Pons (tissue), 1 donor: ENCODE data around the gene WDHD1.
"Not testable (repeated sequence)": the region's sequence is repeated elsewhere in the genome, so short reads cannot be mapped to it uniquely, and the experiment has no call there.

Experiments
- DNase-seq: peaks from one replicate; pipeline ENCODE4 v3.0.0-alpha.2; 2016; ENCODE audit warnings: low spot score

WDHD1 gene

DNA sequence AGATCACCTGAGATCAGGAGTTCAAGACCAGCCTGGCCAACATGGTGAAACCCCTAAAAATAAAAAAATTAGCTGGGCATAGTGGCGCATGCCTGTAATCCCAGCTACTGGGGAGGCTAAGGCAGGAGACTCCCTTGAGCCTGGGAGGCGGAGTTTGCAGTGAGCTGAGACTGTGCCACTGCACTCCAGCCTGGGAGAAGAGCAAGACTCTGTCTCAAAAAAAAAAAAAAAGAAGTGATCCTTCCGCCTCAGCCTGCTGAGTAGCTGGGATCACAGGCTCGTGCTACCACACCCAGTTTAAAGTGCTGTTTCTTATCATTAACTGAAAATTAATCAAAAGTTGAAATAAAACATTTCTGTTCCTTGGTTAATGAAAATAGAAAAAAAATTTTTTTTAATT is 117.9 kb downstream of the WDHD1 start:
- not testable (repeated sequence) for DNase-seq

DNA sequence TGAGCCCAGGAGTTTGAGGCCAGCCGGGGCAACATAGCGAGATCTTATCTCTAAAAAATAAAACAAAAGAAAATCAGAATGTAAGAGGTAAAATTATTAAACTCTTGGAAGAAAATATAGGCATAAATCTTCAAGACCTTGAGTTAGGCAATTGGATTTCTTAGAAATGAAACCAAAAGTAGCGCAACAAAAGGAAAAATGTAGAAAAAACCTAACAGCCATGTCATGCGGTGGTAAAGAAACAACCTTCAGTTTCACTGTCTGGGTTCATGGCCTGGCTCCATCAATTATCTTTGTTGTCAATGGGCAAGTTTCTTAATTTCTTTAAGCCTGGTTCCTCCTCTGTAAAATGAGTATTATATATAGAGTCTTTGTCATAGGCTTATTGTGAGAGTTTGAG is 118.7 kb downstream of the WDHD1 start:
- no peak for DNase-seq

GRCh38 chr14:54906075-54906474 is 120.8 kb downstream of the WDHD1 start:
- no peak for DNase-seq

DNA sequence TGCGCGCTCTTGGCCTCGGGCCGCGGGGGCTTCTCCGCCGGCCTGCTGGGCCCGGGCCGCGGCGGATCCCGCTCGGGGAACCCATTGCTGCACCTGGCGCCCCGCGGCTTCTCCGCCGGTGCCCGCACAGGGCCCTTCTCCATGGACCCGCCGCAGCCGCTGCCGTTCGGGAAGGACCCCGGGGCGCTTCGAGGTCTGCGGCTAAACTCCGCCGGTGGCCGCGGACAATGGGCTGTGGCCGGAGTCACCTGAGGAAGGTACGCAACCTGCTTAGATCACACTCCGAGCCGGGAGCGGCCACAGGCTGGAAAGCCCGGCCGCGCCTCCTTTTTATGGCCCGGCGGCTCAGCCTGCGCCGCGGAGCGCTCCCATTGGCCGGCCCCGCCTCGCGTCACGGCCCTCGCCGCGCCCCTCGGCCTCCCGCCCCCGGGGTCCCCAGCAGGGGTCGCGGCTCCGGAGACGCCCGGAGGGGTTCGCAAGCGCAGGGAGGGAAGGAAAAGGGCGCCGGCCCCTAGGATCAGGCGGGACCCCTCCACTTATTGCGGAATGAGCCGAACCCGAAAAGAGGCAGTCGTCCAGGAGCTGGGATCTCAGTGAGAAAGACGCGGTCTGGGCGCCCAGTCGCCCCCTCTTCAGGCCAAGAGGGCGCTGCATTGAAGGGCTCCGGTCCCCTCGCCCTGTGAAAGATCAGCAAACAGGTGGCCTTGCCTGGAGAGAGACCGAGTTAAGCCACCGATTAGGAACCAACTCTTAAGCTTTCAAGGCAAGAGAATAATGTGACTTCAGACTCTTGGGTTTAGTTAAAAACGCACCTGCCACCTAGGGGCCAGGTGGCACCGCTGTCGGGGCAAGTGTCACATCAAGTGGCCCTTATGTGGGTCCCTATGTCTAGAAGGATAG is 124.1 kb downstream of the WDHD1 start, which contains the start of gene GCH1:
Gene GCH1, minus strand, starts transcription at position 306 of the 900 bp plus-strand sequence. Its CDS starts 163 bp downstream, at position 143.
- peak; percentile 35 for DNase-seq

- DNase-seq = no peak
Measured at GRCh38 chr14:54902143-54902520, 124.8 kb downstream of the WDHD1 start.

GRCh38 chr14:54901380-54902142 is 125.3 kb downstream of the WDHD1 start:
- DNase-seq = no peak

- DNase-seq = no peak
Measured at GRCh38 chr14:54899573-54899972, 127.3 kb downstream of the WDHD1 start.

GRCh38 chr14:54897809-54898555 is 128.9 kb downstream of the WDHD1 start:
- DNase-seq = not testable (repeated sequence)

GRCh38 chr14:54895683-54896082 is 131.2 kb downstream of the WDHD1 start:
- no peak for DNase-seq

DNA sequence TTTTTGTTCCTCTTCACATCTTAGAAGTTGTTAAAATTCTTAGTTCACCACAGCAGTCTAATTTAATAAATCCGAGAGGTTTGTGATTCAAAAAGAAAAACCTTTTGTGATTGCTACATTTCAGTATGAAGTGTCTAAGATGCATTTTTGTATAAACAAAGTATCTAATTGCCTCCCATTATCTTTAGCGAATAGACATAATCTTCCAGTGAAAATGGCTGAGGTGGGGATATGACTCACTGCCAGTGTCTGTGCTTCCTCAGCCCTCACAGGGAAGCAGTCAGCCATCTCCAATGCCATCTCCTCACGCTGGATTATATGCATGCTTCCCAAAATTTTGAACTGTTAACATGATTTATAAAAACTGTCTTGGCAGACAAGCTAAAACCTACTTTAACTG is 131.9 kb downstream of the WDHD1 start:
- no peak for DNase-seq

DNA sequence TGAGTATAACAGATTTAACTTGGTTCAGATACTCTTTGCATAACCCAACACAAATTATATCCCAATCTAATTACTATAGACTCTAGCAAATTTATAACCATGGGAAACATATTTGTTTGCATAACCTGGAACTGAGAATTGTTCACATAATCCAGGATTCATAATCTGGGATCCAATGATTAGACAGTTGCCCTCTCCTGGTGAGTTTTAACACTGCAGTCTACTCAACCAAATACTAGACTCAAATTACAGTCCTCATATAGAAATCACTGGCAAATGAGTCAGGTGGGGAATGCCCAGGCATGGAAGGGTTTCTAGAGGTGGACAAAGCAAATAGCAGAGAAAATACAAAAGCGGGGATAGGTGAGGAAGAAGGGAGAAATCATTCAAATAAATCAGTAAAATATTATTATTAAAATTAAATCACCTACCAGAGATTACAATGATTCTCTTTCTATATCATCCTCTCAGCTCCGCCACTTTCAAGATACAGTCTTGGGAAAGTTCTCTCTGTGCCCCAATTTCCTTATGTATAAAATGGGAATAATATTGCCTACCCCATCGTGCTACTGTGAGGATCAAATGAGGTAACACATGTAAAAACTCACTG is 133.6 kb downstream of the WDHD1 start:
- peak; percentile 53 for DNase-seq

GRCh38 chr14:54891471-54892245 is 135.2 kb downstream of the WDHD1 start:
- no peak for DNase-seq

GRCh38 chr14:54890788-54891187 is 136.1 kb downstream of the WDHD1 start:
- DNase-seq = peak; percentile 43

GRCh38 chr14:54889919-54890318 is 137.0 kb downstream of the WDHD1 start:
- no peak for DNase-seq
